ENCODE results near the gene BRF1.

GRCh38 chr14:105227346-105227745 is 73.5 kb downstream of the BRF1 start:
- TF ChIP-seq CTCF (IDR thresholded peaks at IDR 0.05) = no peak
- no peak for TF ChIP-seq POLR2A (IDR thresholded peaks at IDR 0.05)

All from suprapubic skin (tissue), 3 donors.